Hypothalamus (tissue), 51 donors: ENCODE data around the gene NEUROG1.

Experiments used
- DNase-seq, 51 donors: peaks; one replicate each; lab custom pipeline; 2025; lab: John Stamatoyannopoulos, UW

NEUROG1 gene

GRCh38 chr5:135565266-135565665, 29.5 kb upstream of the NEUROG1 start:
- DNase-seq = peak in 1 of 51 donors; percentile 33

- no peak for DNase-seq
Measured at GRCh38 chr5:135564331-135564730, 28.6 kb upstream of the NEUROG1 start.

GRCh38 chr5:135561266-135561665, 25.5 kb upstream of the NEUROG1 start:
- no peak for DNase-seq

- DNase-seq = peak in 48 of 51 donors; percentile 18 to 85 (median 60)
Measured at GRCh38 chr5:135560858-135561257, 25.1 kb upstream of the NEUROG1 start.

GRCh38 chr5:135559354-135559753, 23.6 kb upstream of the NEUROG1 start:
- DNase-seq = no peak

GRCh38 chr5:135557076-135557838, 21.5 kb upstream of the NEUROG1 start:
- DNase-seq = peak in 13 of 51 donors; percentile 10 to 48 (median 24)

- no peak for DNase-seq
Measured at GRCh38 chr5:135556620-135557019, 20.9 kb upstream of the NEUROG1 start.

GRCh38 chr5:135555530-135555929, 19.8 kb upstream of the NEUROG1 start:
- no peak for DNase-seq

GRCh38 chr5:135553688-135554462, 18.1 kb upstream of the NEUROG1 start:
- peak in 17 of 51 donors; percentile 2 to 36 (median 16) for DNase-seq

- peak in 41 of 51 donors; percentile 2 to 80 (median 45) for DNase-seq
Measured at GRCh38 chr5:135551593-135552447, 16.1 kb upstream of the NEUROG1 start.

GRCh38 chr5:135549413-135549812, 13.6 kb upstream of the NEUROG1 start:
- no peak for DNase-seq

- DNase-seq = no peak
Measured at GRCh38 chr5:135547590-135548254, 12.0 kb upstream of the NEUROG1 start.

- no peak for DNase-seq
Measured at GRCh38 chr5:135546912-135547311, 11.1 kb upstream of the NEUROG1 start.

GRCh38 chr5:135546101-135546500, 10.3 kb upstream of the NEUROG1 start:
- no peak for DNase-seq

- DNase-seq = no peak
Measured at GRCh38 chr5:135545099-135545498, 9.3 kb upstream of the NEUROG1 start.

- no peak for DNase-seq
Measured at GRCh38 chr5:135543485-135544304, 7.9 kb upstream of the NEUROG1 start.

GRCh38 chr5:135543001-135543484, 7.3 kb upstream of the NEUROG1 start:
- DNase-seq = no peak

- no peak for DNase-seq
Measured at GRCh38 chr5:135541807-135542502, 6.2 kb upstream of the NEUROG1 start.
